ENCODE measurements around the gene MTHFR. TPM values are rescaled to one million over a fixed set of nuclear protein-coding genes. Genes with fewer than 3 reads are reported as not detected.

MTHFR gene
- total RNA-seq, 1 donor from 2014 or later = 47.9 TPM

DNA sequence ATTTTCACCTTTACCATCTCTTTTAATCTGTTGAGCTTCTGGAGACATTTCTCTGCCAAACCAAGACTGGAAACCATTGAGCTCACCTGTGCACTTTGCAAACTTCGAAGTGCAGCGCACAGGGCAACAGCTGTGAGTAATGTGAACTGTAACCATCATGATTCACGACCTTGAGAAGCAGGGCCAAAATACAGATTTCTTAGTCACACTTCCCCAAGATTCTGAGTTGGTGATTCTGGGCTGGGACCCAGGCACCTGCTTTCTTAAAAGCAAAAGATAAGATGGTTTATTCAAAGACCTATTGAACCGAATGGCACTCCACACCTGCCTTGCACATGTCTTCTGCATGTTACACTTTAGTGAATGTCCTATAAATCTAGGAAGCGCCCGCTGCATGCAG, 59.7 kb downstream of the MTHFR start:
- TF ChIP-seq CTCF (IDR thresholded peaks at IDR 0.05) = no peak
- TF ChIP-seq POLR2AphosphoS5 (IDR thresholded peaks at IDR 0.05; ENCODE audit: insufficient read depth in 1 of 2, low read depth in 1 of 2) = no peak
- no peak for TF ChIP-seq POLR2A (IDR thresholded peaks at IDR 0.05)
- Histone ChIP-seq H3K4me1 (peaks cover 8% of the 10 kb centered on the region), H3K9me3 (no peaks in the 10 kb centered on the region), H3K4me3 (no peak overlapping the region), H3K27me3 (no peaks in the 10 kb centered on the region), H3K27ac (no peak overlapping the region), H3K36me3 (peaks cover 0 to 23% of the 10 kb centered on the region in 2 donors)
- no peak for DNase-seq (ENCODE audit: extremely low spot score in 2 of 2)
- intact Hi-C loops (cut with DNase I) = no loop called here

DNA sequence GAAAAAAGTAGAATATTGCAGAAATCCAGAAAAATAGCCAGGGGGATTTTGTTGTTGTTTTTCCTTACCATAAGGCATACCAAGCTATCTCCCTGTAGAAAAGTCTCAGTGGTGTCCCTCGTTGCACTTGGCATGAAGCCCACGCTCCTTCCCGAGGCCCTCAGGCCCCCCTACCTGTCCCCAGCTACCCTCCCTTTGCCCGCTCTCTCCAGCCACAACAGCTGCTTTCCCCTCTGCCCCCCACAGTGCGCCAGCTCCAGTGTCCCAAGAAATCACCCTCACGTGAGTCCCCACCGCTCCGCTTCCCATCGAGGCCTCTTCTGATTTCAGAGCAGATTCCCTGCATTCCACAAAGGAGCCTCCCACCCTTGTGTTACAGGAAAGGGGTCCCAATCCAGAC, 61.5 kb downstream of the MTHFR start:
- Histone ChIP-seq H3K4me3 (no peak overlapping the region), H3K27me3 (no peaks in the 10 kb centered on the region), H3K36me3 (peaks cover 0 to 14% of the 10 kb centered on the region in 2 donors), H3K9me3 (no peaks in the 10 kb centered on the region), H3K27ac (no peak overlapping the region), H3K4me1 (peaks cover 18% of the 10 kb centered on the region)
- no peak for DNase-seq (ENCODE audit: extremely low spot score in 2 of 2)
- intact Hi-C loops (cut with DNase I) = loop anchor here (5.0 kb wide), 1 partner anchor 58 kb away; no protein-coding TSS in a partner anchor
- TF ChIP-seq CTCF (IDR thresholded peaks at IDR 0.05) (no peak), POLR2A (IDR thresholded peaks at IDR 0.05) (no peak)

DNA sequence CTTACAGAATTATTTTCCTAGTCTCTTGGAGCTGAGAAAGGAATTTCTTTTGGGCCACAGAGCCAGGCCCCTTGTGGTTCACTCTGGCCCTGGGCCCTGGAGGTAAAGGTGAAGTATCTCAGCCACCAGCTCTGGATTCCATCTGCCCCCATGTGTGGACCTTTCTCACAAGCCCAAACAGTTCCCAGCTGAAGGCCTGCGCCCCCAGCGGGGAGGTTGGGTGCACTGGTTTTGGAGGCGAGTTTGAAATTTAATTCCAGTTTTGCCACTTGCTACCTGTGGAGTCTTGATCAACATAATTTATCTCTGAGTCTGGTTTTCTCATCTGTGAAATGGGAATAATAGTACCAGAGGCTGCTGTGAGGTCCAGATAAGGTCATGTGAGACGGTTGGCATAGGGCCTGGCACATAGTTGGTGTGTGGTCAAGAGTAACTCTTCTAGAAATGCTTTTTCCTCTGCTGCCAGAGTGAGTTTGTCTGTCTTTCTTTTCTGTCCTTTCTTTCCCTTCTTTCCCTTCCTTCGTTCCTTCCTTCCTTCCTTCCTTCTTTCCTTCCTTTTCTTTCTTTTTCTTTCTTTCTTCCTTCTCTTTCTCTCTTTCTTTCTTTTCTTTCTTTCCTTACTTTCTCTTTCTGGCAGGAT, 63.7 kb downstream of the MTHFR start:
- H3K27ac ChIP-seq = no peak overlapping the region
- no peak for TF ChIP-seq POLR2A (IDR thresholded peaks at IDR 0.05)
- no peak overlapping the region for H3K4me3 ChIP-seq
- no peaks in the 10 kb centered on the region for H3K27me3 ChIP-seq
- peaks cover 35% of the 10 kb centered on the region for H3K4me1 ChIP-seq
- intact Hi-C loops (cut with DNase I) = loop anchor here (5.0 kb wide), 1 partner anchor 60 kb away; no protein-coding TSS in a partner anchor
- DNase-seq (ENCODE audit: extremely low spot score in 2 of 2) = no peak
- no peaks in the 10 kb centered on the region for H3K9me3 ChIP-seq
- H3K36me3 ChIP-seq = peaks cover 0 to 10% of the 10 kb centered on the region in 2 donors

GRCh38 chr1:11741482-11741881, 64.3 kb downstream of the MTHFR start:
- Histone ChIP-seq H3K9me3 (no peaks in the 10 kb centered on the region), H3K36me3 (peaks cover 0 to 6% of the 10 kb centered on the region in 2 donors), H3K4me1 (peaks cover 40% of the 10 kb centered on the region), H3K4me3 (no peak overlapping the region), H3K27me3 (no peaks in the 10 kb centered on the region), H3K27ac (no peak overlapping the region)
- TF ChIP-seq CTCF (IDR thresholded peaks at IDR 0.05) (no peak), POLR2AphosphoS5 (IDR thresholded peaks at IDR 0.05; ENCODE audit: insufficient read depth in 1 of 2, low read depth in 1 of 2) (no peak)
- intact Hi-C loops (cut with DNase I) = loop anchor here (5.0 kb wide), 1 partner anchor 61 kb away; no protein-coding TSS in a partner anchor
- DNase-seq (ENCODE audit: extremely low spot score in 2 of 2) = no peak

DNA sequence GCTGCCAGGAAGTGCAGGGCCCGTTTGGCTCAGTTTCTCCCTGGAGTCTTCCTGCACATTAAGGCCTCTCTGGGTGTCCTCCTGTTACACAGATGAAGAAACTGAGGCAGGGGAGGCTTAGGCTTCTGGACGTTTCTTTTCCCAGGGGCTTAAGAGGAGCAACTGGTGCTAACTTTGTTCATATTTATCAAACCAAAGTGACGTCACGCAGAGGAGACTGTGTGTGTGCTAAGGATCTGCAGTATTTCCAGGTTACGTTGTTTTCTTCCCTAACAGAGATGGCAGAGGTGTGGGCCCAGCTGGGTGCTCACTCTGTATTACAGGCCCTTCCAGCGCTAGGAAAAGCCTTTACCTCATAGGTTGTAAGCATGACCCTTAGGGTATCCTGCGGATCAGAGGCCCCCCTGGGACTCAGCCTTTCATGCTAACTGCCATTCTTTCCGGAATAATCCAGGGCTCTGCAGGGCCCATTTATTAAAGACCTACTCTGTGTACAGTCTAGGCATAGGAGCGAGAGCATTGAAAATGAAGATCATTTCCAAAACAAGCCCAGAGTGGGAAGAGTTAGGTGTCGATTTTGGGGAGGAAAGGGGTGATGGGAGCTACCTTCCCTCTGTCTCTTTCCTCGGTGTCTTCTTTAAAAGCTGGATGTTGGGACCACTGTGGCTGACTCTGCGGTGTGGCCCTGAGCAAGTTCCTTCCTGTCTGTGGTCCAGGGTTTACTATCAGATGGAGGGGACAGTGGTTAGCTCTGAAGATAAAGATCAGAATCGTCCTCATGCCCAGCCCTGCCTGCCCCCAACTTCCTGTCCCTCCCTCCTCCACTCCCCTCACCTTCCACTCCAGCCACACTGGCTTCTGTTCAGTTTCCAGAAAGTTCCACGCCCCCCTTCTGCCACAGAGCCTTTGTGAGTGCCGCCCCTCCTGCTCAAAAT, 65.2 kb downstream of the MTHFR start:
- peaks cover 43% of the 10 kb centered on the region for H3K4me1 ChIP-seq
- no peaks in the 10 kb centered on the region for H3K9me3 ChIP-seq
- no peak overlapping the region for H3K4me3 ChIP-seq
- TF ChIP-seq POLR2A (IDR thresholded peaks at IDR 0.05) = no peak
- no peak for TF ChIP-seq CTCF (IDR thresholded peaks at IDR 0.05)
- no peak for DNase-seq (ENCODE audit: extremely low spot score in 2 of 2)
- no peaks in the 10 kb centered on the region for H3K36me3 ChIP-seq
- no peak overlapping the region for H3K27ac ChIP-seq
- no peaks in the 10 kb centered on the region for H3K27me3 ChIP-seq
- intact Hi-C loops (cut with DNase I) = loop anchor here (5.0 kb wide), 1 partner anchor 62 kb away; no protein-coding TSS in a partner anchor

Measured in vagina (tissue), 2 donors.